ENCODE data around the gene IQSEC1. TPM values are rescaled to one million over a fixed set of nuclear protein-coding genes. Genes with fewer than 3 reads are reported as not detected.

The IQSEC1 gene
- total and polyA plus RNA-seq, 10 of the 15 experiments (the other 5 are each of a cell fraction or from before 2014, with no cell fraction given): 0.92 to 55.2 (median 8.5) TPM

DNA sequence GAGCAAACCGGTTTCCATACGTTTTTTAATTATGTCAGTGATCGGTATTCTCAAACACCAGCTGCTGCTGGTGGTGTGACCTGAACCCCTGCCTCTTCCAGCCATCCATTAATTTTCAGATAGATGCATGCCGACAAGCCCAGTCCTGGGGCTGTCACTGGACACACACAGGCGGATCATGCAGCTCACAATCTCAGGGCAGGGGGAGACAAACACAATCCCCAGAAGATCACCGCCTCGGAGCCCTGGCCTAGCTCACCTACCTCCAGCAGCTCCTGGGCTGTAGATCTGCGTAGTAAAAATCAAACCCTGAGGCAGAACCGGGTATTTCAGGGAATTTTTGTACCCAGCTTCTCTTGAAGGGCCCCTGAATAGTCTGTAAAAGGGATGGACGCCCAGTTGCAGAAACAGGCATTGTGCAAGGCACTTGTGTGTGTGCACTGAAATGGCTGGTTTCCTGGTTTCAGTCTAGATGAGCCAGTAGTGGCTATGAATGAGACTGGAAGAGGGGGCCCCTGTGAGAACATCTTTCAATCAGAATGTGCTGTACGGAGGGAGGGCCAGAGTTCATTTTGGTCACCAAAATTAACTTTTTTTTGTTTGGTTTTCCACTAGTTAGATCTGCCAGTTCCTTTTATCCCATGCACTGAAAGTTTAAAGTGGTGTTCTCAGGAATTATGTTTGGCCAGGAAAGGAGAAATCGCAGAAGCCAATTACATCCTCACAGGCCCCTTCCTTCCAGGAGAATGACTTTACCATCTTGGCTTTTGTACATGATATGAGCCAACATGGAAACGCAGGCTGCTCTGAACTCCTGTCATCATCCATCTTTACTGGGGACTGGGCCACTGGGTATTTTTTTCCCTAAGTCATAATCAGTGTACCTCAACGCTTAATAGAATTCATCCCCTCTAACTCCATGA is 176.9 kb downstream of the IQSEC1 start:
- POLR2A ChIA-PET: no interaction called here
- intact Hi-C loops (cut with micrococcal nuclease; ENCODE audit: unreplicated experiment) (no loop called here), in situ Hi-C loops (cut with MboI) (no loop called here)
- H3K9me3 ChIP-seq (replicated peaks; ENCODE audit: control insufficient read depth, insufficient read depth, low read length): no peaks in the 10 kb centered on the region
- H3K4me3 ChIP-seq: no peak overlapping the region
- 82% methylated on average over 14 of the region's 14 CpGs for WGBS (ENCODE audit: insufficient coverage, insufficient replicate concordance, low lambda C conversion rate, missing lambda C conversion rate)
- H4K20me1 ChIP-seq (ENCODE audit: control insufficient read depth, insufficient read depth): no peaks in the 10 kb centered on the region
- H3K27me3 ChIP-seq (replicated peaks in 1 of 2; ENCODE audit: control insufficient read depth in 2 of 2, insufficient read depth in 2 of 2, low read length in 1 of 2): no peaks in the 10 kb centered on the region
- no peak overlapping the region for H3K4me2 ChIP-seq (ENCODE audit: control insufficient read depth, insufficient read depth)
- RAD21 ChIA-PET (ENCODE audit: unreplicated experiment): no interaction called here
- peaks cover 0 to 1% of the 10 kb centered on the region in 2 experiments; a peak in 2 of 4 replicates for H3K36me3 ChIP-seq (ENCODE audit: control insufficient read depth in 2 of 2, insufficient read depth in 2 of 2, low read length in 1 of 2)
- TF ChIP-seq KLF5 (IDR thresholded peaks at IDR 0.05; ENCODE audit: partially characterized antibody) (no peak), POLR2AphosphoS2 (IDR thresholded peaks at IDR 0.05; ENCODE audit: low read depth, low read length) (0 out of 2 replicates have a peak, but pooled peaks have one; percentile 43)
- CTCF ChIA-PET: interaction anchor here (1.0 to 14.3 kb wide), 3 partner anchors 22 to 99 kb away, joined by 3 to 271 read pairs (median 4); partner anchors contain the start of gene RPL32
- H3K9ac ChIP-seq (ENCODE audit: control insufficient read depth, insufficient read depth, low read length): no peak overlapping the region
- BruUV-seq (replicated peaks): no TSS peak
- no peak overlapping the region for H2AFZ ChIP-seq (ENCODE audit: control insufficient read depth, low read depth, low read length)
- H3K27ac ChIP-seq (ENCODE audit: control insufficient read depth, insufficient read depth): no peak overlapping the region
- SMC1A ChIA-PET (ENCODE audit: uncharacterized antibody, unreplicated experiment): no interaction called here
- H3K4me1 ChIP-seq (ENCODE audit: control insufficient read depth, insufficient read depth, low read length): peaks cover 4% of the 10 kb centered on the region; the same call in 1 of the 2 replicates
- peak; percentile 9; the same call in 1 of the 3 replicates for ATAC-seq
- no peak for DNase-seq (ENCODE audit: low read depth, low spot score)
- H3K79me2 ChIP-seq (ENCODE audit: control insufficient read depth, insufficient read depth, low read length): no peaks in the 10 kb centered on the region
- FAIRE-seq: no peak

DNA sequence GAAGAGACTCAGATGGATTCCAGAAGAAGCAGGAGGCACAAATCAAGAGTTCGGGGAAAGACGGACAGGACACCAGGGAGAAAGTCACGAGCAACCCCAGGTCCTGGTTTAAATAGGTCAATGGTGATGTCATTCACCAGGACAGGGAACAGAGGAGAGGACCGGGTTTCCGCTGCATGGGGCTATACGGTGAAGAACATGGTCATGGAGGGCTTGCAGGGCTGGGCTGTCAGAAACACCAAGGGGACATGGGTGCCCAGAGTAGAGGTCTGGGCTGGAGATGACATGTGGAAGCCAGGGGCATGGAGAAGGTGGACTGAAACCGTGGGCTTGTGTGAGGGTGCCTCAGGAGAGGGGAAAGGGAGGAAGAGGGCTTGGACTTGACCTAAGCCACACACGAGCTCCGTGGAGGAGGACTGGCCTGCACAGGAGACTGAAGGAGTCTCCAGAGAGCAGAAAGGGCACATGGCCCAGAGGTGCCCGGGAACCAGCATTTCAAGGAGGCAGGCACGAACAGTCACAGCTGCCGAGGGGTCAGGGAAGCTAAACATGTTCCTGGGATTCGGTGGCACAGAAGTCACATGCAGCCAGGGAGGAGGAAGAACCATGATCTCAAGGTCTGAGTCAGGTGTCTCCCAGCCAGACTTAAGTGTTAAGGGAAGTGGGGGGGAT is 177.7 kb downstream of the IQSEC1 start:
- ChIA-PET CTCF (interaction anchor here (1.0 to 14.3 kb wide), 3 partner anchors 22 to 100 kb away, joined by 3 to 271 read pairs (median 4); partner anchors contain the start of gene RPL32), SMC1A (ENCODE audit: uncharacterized antibody, unreplicated experiment) (no interaction called here), RAD21 (ENCODE audit: unreplicated experiment) (no interaction called here), POLR2A (no interaction called here)
- no peaks in the 10 kb centered on the region for H4K20me1 ChIP-seq (ENCODE audit: control insufficient read depth, insufficient read depth)
- H3K9me3 ChIP-seq (replicated peaks; ENCODE audit: control insufficient read depth, insufficient read depth, low read length): no peaks in the 10 kb centered on the region
- no peak overlapping the region for H3K9ac ChIP-seq (ENCODE audit: control insufficient read depth, insufficient read depth, low read length)
- in situ Hi-C loops (cut with MboI) (no loop called here), intact Hi-C loops (cut with micrococcal nuclease; ENCODE audit: unreplicated experiment) (no loop called here)
- 80% methylated on average over 13 of the region's 13 CpGs for WGBS (ENCODE audit: insufficient coverage, insufficient replicate concordance, low lambda C conversion rate, missing lambda C conversion rate)
- no peak overlapping the region for H3K4me3 ChIP-seq
- no peak overlapping the region for H2AFZ ChIP-seq (ENCODE audit: control insufficient read depth, low read depth, low read length)
- H3K36me3 ChIP-seq (ENCODE audit: control insufficient read depth in 2 of 2, insufficient read depth in 2 of 2, low read length in 1 of 2): no peaks in the 10 kb centered on the region; a peak in 1 of 4 replicates
- TF ChIP-seq, protein P1, sequence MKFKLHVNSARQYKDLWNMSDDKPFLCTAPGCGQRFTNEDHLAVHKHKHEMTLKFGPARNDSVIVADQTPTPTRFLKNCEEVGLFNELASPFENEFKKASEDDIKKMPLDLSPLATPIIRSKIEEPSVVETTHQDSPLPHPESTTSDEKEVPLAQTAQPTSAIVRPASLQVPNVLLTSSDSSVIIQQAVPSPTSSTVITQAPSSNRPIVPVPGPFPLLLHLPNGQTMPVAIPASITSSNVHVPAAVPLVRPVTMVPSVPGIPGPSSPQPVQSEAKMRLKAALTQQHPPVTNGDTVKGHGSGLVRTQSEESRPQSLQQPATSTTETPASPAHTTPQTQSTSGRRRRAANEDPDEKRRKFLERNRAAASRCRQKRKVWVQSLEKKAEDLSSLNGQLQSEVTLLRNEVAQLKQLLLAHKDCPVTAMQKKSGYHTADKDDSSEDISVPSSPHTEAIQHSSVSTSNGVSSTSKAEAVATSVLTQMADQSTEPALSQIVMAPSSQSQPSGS (IDR thresholded peaks at IDR 0.05; ENCODE audit: low read length): no peak
- 0 out of 2 replicates have a peak, but pooled peaks have one; percentile 46 for TF ChIP-seq POLR2AphosphoS5 (IDR thresholded peaks at IDR 0.05; ENCODE audit: low read length)
- TF ChIP-seq POLR2AphosphoS2 (IDR thresholded peaks at IDR 0.05; ENCODE audit: low read depth, low read length): 0 out of 2 replicates have a peak, but pooled peaks have one; percentile 81
- no peak overlapping the region for H3K27ac ChIP-seq (ENCODE audit: control insufficient read depth, insufficient read depth)
- FAIRE-seq (no peak), DNase-seq (ENCODE audit: low read depth, low spot score) (no peak), ATAC-seq (peak; percentile 4; the same call in 1 of the 3 replicates)
- BruUV-seq (replicated peaks): no TSS peak
- no peaks in the 10 kb centered on the region for H3K27me3 ChIP-seq (replicated peaks in 1 of 2; ENCODE audit: control insufficient read depth in 2 of 2, insufficient read depth in 2 of 2, low read length in 1 of 2)
- H3K4me2 ChIP-seq (ENCODE audit: control insufficient read depth, insufficient read depth): no peak overlapping the region
- H3K4me1 ChIP-seq (ENCODE audit: control insufficient read depth, insufficient read depth, low read length): peaks cover 4% of the 10 kb centered on the region; the same call in 1 of the 2 replicates
- no peaks in the 10 kb centered on the region for H3K79me2 ChIP-seq (ENCODE audit: control insufficient read depth, insufficient read depth, low read length)

All from GM12878 (cell line).